Left ventricle myocardium inferior (tissue), 1 donor: ENCODE results near the gene NCR2. TPM values are rescaled to one million over a fixed set of nuclear protein-coding genes. Genes with fewer than 3 reads are reported as not detected.

Experiments used
- DNase-seq: peaks from one replicate; pipeline ENCODE4 v3.0.0-alpha.2; 2020
- H3K27ac ChIP-seq: fragments of 200-600 bp; replicated peaks from 2 replicates; pipeline ENCODE4 v1.8.0; 2021
- H3K27me3 ChIP-seq: fragments of 200-600 bp; 2 replicates; pipeline ENCODE4 v1.8.0; 2021; ENCODE audit warnings: low read depth
- H3K36me3 ChIP-seq: fragments of 200-600 bp; 2 replicates; pipeline ENCODE4 v1.8.0; 2021
- H3K4me1 ChIP-seq: fragments of 200-600 bp; 2 replicates; pipeline ENCODE4 v1.8.0; 2021
- H3K4me3 ChIP-seq: fragments of 200-600 bp; 2 replicates; pipeline ENCODE4 v1.8.0; 2021; ENCODE audit warnings: mild to moderate bottlenecking, moderate library complexity
- H3K9me3 ChIP-seq: fragments of 200-600 bp; replicated peaks from 2 replicates; pipeline ENCODE4 v1.8.0; 2021
- intact Hi-C: fragments of 100-400 bp; cut with micrococcal nuclease; formaldehyde crosslinking; loops from one replicate; pipeline ENCODE4 v1.11.0; 2022
- total RNA-seq: library from RNA; stranded (reverse); fragmentation: NEBNext Ultra II Directional; extraction: Animal tissue kit (Norgen Biotek cat#: 25700); gene quantifications from one replicate; pipeline ENCODE4 v1.2.1, GENCODE V29; 2021
- TF ChIP-seq, protein P1 (sequence below): fragments of 200-600 bp; IDR thresholded peaks from 2 replicates; pipeline ENCODE4 v1.8.0; 2021; ENCODE audit warnings: antibody characterized with exemption, mild to moderate bottlenecking, borderline replicate concordance
- donor health status: DM: no; HTN: yes; CAD: no; lungs with severe emphysema.

Gene NCR2
- total RNA-seq, 1 donor from 2014 or later = not detected

DNA sequence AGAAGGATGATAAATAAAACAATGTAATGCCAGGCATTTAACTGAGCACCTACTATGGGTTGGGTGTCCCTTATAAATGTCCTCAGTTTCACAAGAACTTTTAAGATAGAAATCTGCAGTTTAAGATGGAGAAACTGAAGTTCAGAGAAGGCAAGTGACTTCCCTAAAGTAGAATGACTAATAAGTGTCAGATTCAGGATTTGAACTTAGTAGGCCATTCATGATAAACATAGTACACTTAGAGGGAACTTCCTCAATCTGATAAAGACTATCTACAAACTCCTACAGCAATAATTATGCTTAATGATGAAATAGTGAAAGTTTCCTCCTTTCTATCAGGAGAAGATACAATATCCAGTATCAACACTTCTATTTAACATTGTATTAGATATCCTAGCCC is 43.9 kb downstream of the NCR2 start:
- H3K27me3 ChIP-seq = peaks cover 78% of the 10 kb centered on the region
- DNase-seq = no peak
- H3K27ac ChIP-seq = no peak overlapping the region
- H3K36me3 ChIP-seq = no peaks in the 10 kb centered on the region
- H3K4me1 ChIP-seq = peaks cover 17% of the 10 kb centered on the region
- H3K4me3 ChIP-seq = no peak overlapping the region
- TF ChIP-seq, protein P1, sequence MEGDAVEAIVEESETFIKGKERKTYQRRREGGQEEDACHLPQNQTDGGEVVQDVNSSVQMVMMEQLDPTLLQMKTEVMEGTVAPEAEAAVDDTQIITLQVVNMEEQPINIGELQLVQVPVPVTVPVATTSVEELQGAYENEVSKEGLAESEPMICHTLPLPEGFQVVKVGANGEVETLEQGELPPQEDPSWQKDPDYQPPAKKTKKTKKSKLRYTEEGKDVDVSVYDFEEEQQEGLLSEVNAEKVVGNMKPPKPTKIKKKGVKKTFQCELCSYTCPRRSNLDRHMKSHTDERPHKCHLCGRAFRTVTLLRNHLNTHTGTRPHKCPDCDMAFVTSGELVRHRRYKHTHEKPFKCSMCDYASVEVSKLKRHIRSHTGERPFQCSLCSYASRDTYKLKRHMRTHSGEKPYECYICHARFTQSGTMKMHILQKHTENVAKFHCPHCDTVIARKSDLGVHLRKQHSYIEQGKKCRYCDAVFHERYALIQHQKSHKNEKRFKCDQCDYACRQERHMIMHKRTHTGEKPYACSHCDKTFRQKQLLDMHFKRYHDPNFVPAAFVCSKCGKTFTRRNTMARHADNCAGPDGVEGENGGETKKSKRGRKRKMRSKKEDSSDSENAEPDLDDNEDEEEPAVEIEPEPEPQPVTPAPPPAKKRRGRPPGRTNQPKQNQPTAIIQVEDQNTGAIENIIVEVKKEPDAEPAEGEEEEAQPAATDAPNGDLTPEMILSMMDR = no peak
- H3K9me3 ChIP-seq = no peaks in the 10 kb centered on the region
- intact Hi-C loops = no loop called here

- Histone ChIP-seq H3K27ac (no peak overlapping the region), H3K4me3 (no peak overlapping the region), H3K27me3 (peaks cover 66% of the 10 kb centered on the region), H3K36me3 (no peaks in the 10 kb centered on the region), H3K4me1 (no peaks in the 10 kb centered on the region), H3K9me3 (no peaks in the 10 kb centered on the region)
- TF ChIP-seq, protein P1 = no peak
- intact Hi-C loops = no loop called here
- no peak for DNase-seq
These were observed 51.2 kb downstream of the NCR2 start for GRCh38 chr6:41386594-41386993.

GRCh38 chr6:41392246-41392645 is 56.8 kb downstream of the NCR2 start:
- DNase-seq = no peak
- peaks cover 19% of the 10 kb centered on the region for H3K9me3 ChIP-seq
- H3K27me3 ChIP-seq = peaks cover 36% of the 10 kb centered on the region
- TF ChIP-seq, protein P1 = no peak
- no peak overlapping the region for H3K4me3 ChIP-seq
- H3K27ac ChIP-seq = no peak overlapping the region
- H3K4me1 ChIP-seq = no peaks in the 10 kb centered on the region
- intact Hi-C loops = no loop called here
- no peaks in the 10 kb centered on the region for H3K36me3 ChIP-seq

DNA sequence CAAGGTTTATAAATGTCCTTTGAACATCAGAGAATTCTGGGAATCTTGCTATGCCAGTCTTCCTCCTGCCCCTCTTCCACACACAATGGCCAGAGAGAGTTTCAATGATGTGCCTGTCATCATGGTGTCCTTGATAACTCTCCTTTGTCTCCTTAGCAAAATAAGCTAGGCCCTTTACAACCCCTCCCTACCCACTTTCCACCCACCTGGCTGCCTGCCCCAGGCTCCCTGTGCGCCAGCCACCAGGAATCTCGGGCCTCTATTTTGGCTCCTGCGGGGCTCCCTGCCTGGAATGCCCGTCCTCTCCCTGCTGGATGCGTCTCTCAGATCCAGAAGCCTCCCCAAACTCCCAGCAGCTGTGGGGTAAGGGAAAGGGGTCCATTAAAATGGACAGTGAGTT is 60.9 kb downstream of the NCR2 start:
- Histone ChIP-seq H3K4me1 (no peaks in the 10 kb centered on the region), H3K36me3 (no peaks in the 10 kb centered on the region), H3K27me3 (peaks cover 42% of the 10 kb centered on the region), H3K27ac (no peak overlapping the region), H3K9me3 (peaks cover 24% of the 10 kb centered on the region), H3K4me3 (no peak overlapping the region)
- DNase-seq = no peak
- intact Hi-C loops = no loop called here
- TF ChIP-seq, protein P1 = no peak

DNA sequence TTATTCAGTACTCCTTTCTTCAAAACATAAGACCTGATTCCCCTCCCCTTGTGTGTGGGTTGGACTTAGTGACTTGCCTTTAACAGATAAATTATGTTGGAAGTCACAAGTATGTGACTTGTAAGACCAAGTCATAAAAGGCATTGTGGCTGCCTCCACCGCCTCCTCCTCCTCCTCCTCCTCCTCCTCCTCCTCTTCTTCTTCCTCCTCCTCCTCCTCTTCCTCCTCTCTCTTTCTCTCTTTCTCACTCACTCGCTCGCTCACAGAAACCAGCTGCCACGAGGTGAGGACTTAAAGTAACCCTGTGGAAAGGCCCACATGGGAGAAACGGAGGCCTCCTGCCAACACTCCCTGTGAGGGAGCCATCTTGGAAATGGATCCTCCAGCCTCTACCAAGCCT is 64.0 kb downstream of the NCR2 start:
- no peak for DNase-seq
- Histone ChIP-seq H3K27ac (no peak overlapping the region), H3K4me1 (no peaks in the 10 kb centered on the region), H3K9me3 (peaks cover 15% of the 10 kb centered on the region), H3K36me3 (no peaks in the 10 kb centered on the region), H3K27me3 (peaks cover 62% of the 10 kb centered on the region), H3K4me3 (no peak overlapping the region)
- TF ChIP-seq, protein P1 = no peak
- intact Hi-C loops = no loop called here

Other genes starting within 250 kb of the NCR2 start
- not detected for gene TREML1, start 181.3 kb upstream of the NCR2 start, total RNA-seq
- 0.66 TPM for gene TREM2, start 172.5 kb upstream of the NCR2 start, total RNA-seq
- gene TREML2, start 134.5 kb upstream of the NCR2 start, total RNA-seq = not detected
- not detected for gene TREML4, start 107.3 kb upstream of the NCR2 start, total RNA-seq
- 0.52 TPM for gene TREM1, start 48.9 kb upstream of the NCR2 start, total RNA-seq
- 15.0 TPM for gene FOXP4, start 210.8 kb downstream of the NCR2 start, total RNA-seq